ENCODE data around the gene DOCK9. TPM values are rescaled to one million over a fixed set of nuclear protein-coding genes. Genes with fewer than 3 reads are reported as not detected.

DOCK9 gene
- total and polyA plus RNA-seq, 8 donors: 98.3 to 158 (median 109) TPM

GRCh38 chr13:98994896-98995295 is 17.0 kb upstream of the DOCK9 start:
- H3K27me3 ChIP-seq: no peaks in the 10 kb centered on the region
- no peak overlapping the region for H3K4me3 ChIP-seq
- no peaks in the 10 kb centered on the region for H3K36me3 ChIP-seq
- TF ChIP-seq CTCF (IDR thresholded peaks at IDR 0.05): no peak
- no peaks in the 10 kb centered on the region for H3K9me3 ChIP-seq
- peaks cover 4 to 12% of the 10 kb centered on the region in 2 donors for H3K4me1 ChIP-seq
- no peak for ATAC-seq
- no peak overlapping the region for H3K27ac ChIP-seq
- DNase-seq: no peak
- intact Hi-C loops (cut with DNase I): no loop called here

GRCh38 chr13:98994080-98994479 is 16.2 kb upstream of the DOCK9 start:
- ATAC-seq (no peak), DNase-seq (no peak)
- Histone ChIP-seq H3K27ac (no peak overlapping the region), H3K4me3 (no peak overlapping the region), H3K4me1 (peaks cover 4 to 10% of the 10 kb centered on the region in 2 donors), H3K9me3 (no peaks in the 10 kb centered on the region), H3K27me3 (no peaks in the 10 kb centered on the region), H3K36me3 (no peaks in the 10 kb centered on the region)
- TF ChIP-seq CTCF (IDR thresholded peaks at IDR 0.05): no peak
- intact Hi-C loops (cut with DNase I): no loop called here

DNA sequence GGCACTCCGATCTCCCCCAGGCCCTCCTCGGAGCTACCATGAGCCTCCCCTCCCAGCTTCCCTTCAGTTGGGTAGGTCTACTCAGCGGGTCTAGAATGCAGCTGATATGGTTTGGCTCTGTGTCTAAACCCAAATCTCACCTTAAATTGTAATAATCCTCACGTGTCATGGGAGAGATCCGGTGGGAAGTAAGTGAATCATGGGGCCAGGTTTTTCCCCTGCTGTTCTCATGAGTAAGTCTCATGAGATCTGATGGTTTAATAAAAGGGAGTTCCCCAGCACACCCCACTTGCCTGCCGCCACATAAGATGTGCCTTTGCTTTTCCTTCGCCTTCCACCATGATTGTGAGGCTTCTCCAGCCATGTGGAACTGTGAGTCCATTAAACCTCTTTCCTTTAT is 14.5 kb upstream of the DOCK9 start:
- ATAC-seq (no peak), DNase-seq (no peak)
- H3K4me3 ChIP-seq: no peak overlapping the region
- no peaks in the 10 kb centered on the region for H3K27me3 ChIP-seq
- peaks cover 4 to 9% of the 10 kb centered on the region in 2 donors for H3K4me1 ChIP-seq
- H3K9me3 ChIP-seq: no peaks in the 10 kb centered on the region
- TF ChIP-seq CTCF (IDR thresholded peaks at IDR 0.05): no peak
- H3K27ac ChIP-seq: no peak overlapping the region
- intact Hi-C loops (cut with DNase I): no loop called here
- no peaks in the 10 kb centered on the region for H3K36me3 ChIP-seq

DNA sequence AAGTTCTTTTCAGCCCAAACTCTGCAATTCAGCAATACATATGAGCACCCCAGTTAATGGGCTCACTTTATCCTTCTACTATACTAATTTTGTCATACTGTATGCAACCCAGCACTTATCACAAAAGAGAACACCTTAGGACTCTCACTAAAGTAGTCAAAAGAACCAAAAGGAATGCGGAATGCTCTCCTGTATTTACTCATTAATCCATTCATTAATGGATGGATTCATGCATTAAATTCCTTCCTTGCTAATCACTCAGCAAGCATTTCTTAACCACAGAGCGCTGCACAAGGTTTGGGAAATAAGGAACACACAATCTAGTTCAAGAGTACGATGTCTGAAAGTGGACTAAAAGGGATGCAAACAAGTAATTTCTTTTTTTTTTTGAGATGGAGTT is 12.8 kb upstream of the DOCK9 start:
- intact Hi-C loops (cut with DNase I): no loop called here
- H3K27ac ChIP-seq: no peak overlapping the region
- ATAC-seq: peak; percentile 73

More for the DNA sequence above, 12.8 kb upstream of the DOCK9 start:
- H3K27me3 ChIP-seq: no peaks in the 10 kb centered on the region
- peaks cover 4 to 9% of the 10 kb centered on the region in 2 donors for H3K4me1 ChIP-seq
- H3K4me3 ChIP-seq: no peak overlapping the region
- no peak for DNase-seq
- no peaks in the 10 kb centered on the region for H3K9me3 ChIP-seq
- no peaks in the 10 kb centered on the region for H3K36me3 ChIP-seq
- TF ChIP-seq CTCF (IDR thresholded peaks at IDR 0.05): no peak
